ENCODE results near the gene PCDH15. TPM values are rescaled to one million over a fixed set of nuclear protein-coding genes. Genes with fewer than 3 reads are reported as not detected.

The PCDH15 gene
- total and polyA plus RNA-seq, 2 of the 13 experiments (the other 11 are each of a cell fraction or from before 2014, with no cell fraction given): not detected

- intact Hi-C loops (cut with micrococcal nuclease; ENCODE audit: unreplicated experiment): no loop called here
- H3K4me1 ChIP-seq (ENCODE audit: insufficient read depth, low read length): no peaks in the 10 kb centered on the region
- no peak for FAIRE-seq
- no peaks in the 10 kb centered on the region for H3K27me3 ChIP-seq (ENCODE audit: control insufficient read depth in 1 of 2, insufficient read depth in 2 of 2, low read length in 2 of 2)
- TF ChIP-seq ZNF7 (CRISPR knock-in tag; IDR thresholded peaks at IDR 0.05): no peak
- TF ChIP-seq ZNF20 (CRISPR knock-in tag; IDR thresholded peaks at IDR 0.05): no peak
- no peak for TF ChIP-seq NR1H2 (CRISPR knock-in tag; IDR thresholded peaks at IDR 0.05; ENCODE audit: borderline replicate concordance, low read depth)
- TF ChIP-seq, protein P1, sequence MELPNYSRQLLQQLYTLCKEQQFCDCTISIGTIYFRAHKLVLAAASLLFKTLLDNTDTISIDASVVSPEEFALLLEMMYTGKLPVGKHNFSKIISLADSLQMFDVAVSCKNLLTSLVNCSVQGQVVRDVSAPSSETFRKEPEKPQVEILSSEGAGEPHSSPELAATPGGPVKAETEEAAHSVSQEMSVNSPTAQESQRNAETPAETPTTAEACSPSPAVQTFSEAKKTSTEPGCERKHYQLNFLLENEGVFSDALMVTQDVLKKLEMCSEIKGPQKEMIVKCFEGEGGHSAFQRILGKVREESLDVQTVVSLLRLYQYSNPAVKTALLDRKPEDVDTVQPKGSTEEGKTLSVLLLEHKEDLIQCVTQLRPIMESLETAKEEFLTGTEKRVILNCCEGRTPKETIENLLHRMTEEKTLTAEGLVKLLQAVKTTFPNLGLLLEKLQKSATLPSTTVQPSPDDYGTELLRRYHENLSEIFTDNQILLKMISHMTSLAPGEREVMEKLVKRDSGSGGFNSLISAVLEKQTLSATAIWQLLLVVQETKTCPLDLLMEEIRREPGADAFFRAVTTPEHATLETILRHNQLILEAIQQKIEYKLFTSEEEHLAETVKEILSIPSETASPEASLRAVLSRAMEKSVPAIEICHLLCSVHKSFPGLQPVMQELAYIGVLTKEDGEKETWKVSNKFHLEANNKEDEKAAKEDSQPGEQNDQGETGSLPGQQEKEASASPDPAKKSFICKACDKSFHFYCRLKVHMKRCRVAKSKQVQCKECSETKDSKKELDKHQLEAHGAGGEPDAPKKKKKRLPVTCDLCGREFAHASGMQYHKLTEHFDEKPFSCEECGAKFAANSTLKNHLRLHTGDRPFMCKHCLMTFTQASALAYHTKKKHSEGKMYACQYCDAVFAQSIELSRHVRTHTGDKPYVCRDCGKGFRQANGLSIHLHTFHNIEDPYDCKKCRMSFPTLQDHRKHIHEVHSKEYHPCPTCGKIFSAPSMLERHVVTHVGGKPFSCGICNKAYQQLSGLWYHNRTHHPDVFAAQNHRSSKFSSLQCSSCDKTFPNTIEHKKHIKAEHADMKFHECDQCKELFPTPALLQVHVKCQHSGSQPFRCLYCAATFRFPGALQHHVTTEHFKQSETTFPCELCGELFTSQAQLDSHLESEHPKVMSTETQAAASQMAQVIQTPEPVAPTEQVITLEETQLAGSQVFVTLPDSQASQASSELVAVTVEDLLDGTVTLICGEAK (IDR thresholded peaks at IDR 0.05): no peak
- TF ChIP-seq, protein P1 (CRISPR knock-in tag; IDR thresholded peaks at IDR 0.05): no peak
- TF ChIP-seq, protein P2, sequence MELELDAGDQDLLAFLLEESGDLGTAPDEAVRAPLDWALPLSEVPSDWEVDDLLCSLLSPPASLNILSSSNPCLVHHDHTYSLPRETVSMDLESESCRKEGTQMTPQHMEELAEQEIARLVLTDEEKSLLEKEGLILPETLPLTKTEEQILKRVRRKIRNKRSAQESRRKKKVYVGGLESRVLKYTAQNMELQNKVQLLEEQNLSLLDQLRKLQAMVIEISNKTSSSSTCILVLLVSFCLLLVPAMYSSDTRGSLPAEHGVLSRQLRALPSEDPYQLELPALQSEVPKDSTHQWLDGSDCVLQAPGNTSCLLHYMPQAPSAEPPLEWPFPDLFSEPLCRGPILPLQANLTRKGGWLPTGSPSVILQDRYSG (CRISPR knock-in tag; IDR thresholded peaks at IDR 0.05): no peak
- TF ChIP-seq KLF6 (CRISPR knock-in tag; IDR thresholded peaks at IDR 0.05): no peak
- TF ChIP-seq ATAD3A (CRISPR knock-in tag; IDR thresholded peaks at IDR 0.05): no peak
- TF ChIP-seq ZSCAN20 (CRISPR knock-in tag; IDR thresholded peaks at IDR 0.05; ENCODE audit: borderline replicate concordance): no peak
- ChIA-PET POLR2A (no interaction called here), CTCF (ENCODE audit: low intra/inter-chr PET ratio, low total read pairs) (no interaction called here)
- no peak overlapping the region for H2AFZ ChIP-seq (ENCODE audit: low read length)
- in situ Hi-C loops (cut with HindIII; ENCODE audit: extremely low pct_ligation_motif_present, low pct_unique_long_range_greater_than_20kb): no loop called here
- H3K36me3 ChIP-seq (replicated peaks in 1 of 2; ENCODE audit: control insufficient read depth in 1 of 2, insufficient read depth in 2 of 2, low read length in 2 of 2): no peaks in the 10 kb centered on the region
- DNase-seq (ENCODE audit: low spot score): no peak
- 18% methylated on average over 6 of the region's 6 CpGs for WGBS (ENCODE audit: low lambda C conversion rate)
- no peaks in the 10 kb centered on the region for H3K79me2 ChIP-seq (ENCODE audit: insufficient read depth, low read length)
- no peak overlapping the region for H3K27ac ChIP-seq (ENCODE audit: extremely low read length, insufficient read depth, low read length)
- no peaks in the 10 kb centered on the region for H4K20me1 ChIP-seq (ENCODE audit: insufficient read depth, low read length)
- ATAC-seq: no peak
- BruUV-seq (replicated peaks): no TSS peak
- H3K4me3 ChIP-seq (replicated peaks in 1 of 3; ENCODE audit: insufficient read depth in 1 of 3, low read depth in 2 of 3, low read length in 3 of 3): no peak overlapping the region
- no peak overlapping the region for H3K4me2 ChIP-seq (ENCODE audit: low read depth, low read length)
- no peaks in the 10 kb centered on the region for H3K9me3 ChIP-seq (ENCODE audit: low read length)
- H3K9ac ChIP-seq (ENCODE audit: insufficient read depth, low read depth, low read length): no peak overlapping the region
Measured at GRCh38 chr10:54130394-54130793, 670.6 kb downstream of the PCDH15 start.

Measured in HepG2 (cell line).